NCI-H2107 (cell line): ENCODE results near the gene JARID2.

Source experiments
- DNase-seq: peaks from one replicate; lab custom pipeline; 2025; lab: John Stamatoyannopoulos, UW

Gene JARID2

GRCh38 chr6:15470746-15471145, 224.9 kb downstream of the JARID2 start:
- DNase-seq, result no peak

- no peak for DNase-seq
Measured at GRCh38 chr6:15472621-15473020, 226.8 kb downstream of the JARID2 start.

- DNase-seq, result no peak
Measured at GRCh38 chr6:15473174-15473573, 227.3 kb downstream of the JARID2 start.

GRCh38 chr6:15473741-15474161, 227.9 kb downstream of the JARID2 start:
- no peak for DNase-seq

- no peak for DNase-seq
Measured at GRCh38 chr6:15474196-15474595, 228.3 kb downstream of the JARID2 start.

- no peak for DNase-seq
Measured at GRCh38 chr6:15475261-15475660, 229.4 kb downstream of the JARID2 start.

- DNase-seq, result no peak
Measured at GRCh38 chr6:15475872-15476271, 230.0 kb downstream of the JARID2 start.

- no peak for DNase-seq
Measured at GRCh38 chr6:15476631-15477380, 230.9 kb downstream of the JARID2 start.

- DNase-seq, result no peak
Measured at GRCh38 chr6:15477746-15478145, 231.9 kb downstream of the JARID2 start.

GRCh38 chr6:15479761-15480160, 233.9 kb downstream of the JARID2 start:
- no peak for DNase-seq

- DNase-seq, result no peak
Measured at GRCh38 chr6:15480525-15480924, 234.7 kb downstream of the JARID2 start.

- no peak for DNase-seq
Measured at GRCh38 chr6:15481390-15482291, 235.8 kb downstream of the JARID2 start.

GRCh38 chr6:15483060-15483459, 237.2 kb downstream of the JARID2 start:
- no peak for DNase-seq

GRCh38 chr6:15484140-15484539, 238.3 kb downstream of the JARID2 start:
- DNase-seq, result no peak

GRCh38 chr6:15484821-15485220, 239.0 kb downstream of the JARID2 start:
- no peak for DNase-seq

GRCh38 chr6:15485936-15486335, 240.1 kb downstream of the JARID2 start:
- no peak for DNase-seq

- no peak for DNase-seq
Measured at GRCh38 chr6:15487262-15487661, 241.4 kb downstream of the JARID2 start.

- no peak for DNase-seq
Measured at GRCh38 chr6:15489261-15489962, 243.5 kb downstream of the JARID2 start.

- no peak for DNase-seq
Measured at GRCh38 chr6:15490242-15491100, 244.6 kb downstream of the JARID2 start.

GRCh38 chr6:15491255-15491985, 245.6 kb downstream of the JARID2 start:
- DNase-seq, result no peak

GRCh38 chr6:15491986-15492269, 246.1 kb downstream of the JARID2 start:
- DNase-seq, result no peak
